ENCODE results near the gene JPT2.

The JPT2 gene

GRCh38 chr16:1653023-1653422, 25.1 kb upstream of the JPT2 start:
- DNase-seq: no peak

- DNase-seq: no peak
Measured at GRCh38 chr16:1654505-1655268, 23.4 kb upstream of the JPT2 start.

DNA sequence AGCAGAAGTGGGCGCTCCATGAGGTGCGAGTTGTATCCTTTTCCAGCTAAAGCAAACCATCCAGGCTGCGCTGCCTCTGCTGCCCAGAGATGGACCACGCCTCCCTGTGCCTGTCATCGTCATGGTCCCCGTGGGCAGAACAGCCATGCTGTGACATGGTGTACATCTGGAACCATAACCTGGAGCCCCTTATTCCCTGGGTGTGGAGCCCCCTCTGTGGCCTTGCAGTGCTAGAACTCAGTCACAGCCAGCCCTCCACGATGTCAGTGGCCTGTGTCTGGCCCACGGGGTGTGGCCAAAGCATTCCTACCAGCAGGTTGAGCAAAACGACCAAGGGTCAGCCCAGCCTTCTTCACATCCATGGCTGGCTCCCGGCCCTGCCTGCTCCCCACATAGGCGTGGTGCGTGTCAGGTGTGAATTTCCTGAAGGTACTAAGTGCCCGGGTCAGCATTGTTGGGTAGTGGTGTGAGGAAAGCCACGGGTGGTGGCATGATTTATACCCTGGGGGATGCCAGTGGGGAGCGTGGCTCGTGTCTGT, 22.7 kb upstream of the JPT2 start:
- no peak for DNase-seq

DNA sequence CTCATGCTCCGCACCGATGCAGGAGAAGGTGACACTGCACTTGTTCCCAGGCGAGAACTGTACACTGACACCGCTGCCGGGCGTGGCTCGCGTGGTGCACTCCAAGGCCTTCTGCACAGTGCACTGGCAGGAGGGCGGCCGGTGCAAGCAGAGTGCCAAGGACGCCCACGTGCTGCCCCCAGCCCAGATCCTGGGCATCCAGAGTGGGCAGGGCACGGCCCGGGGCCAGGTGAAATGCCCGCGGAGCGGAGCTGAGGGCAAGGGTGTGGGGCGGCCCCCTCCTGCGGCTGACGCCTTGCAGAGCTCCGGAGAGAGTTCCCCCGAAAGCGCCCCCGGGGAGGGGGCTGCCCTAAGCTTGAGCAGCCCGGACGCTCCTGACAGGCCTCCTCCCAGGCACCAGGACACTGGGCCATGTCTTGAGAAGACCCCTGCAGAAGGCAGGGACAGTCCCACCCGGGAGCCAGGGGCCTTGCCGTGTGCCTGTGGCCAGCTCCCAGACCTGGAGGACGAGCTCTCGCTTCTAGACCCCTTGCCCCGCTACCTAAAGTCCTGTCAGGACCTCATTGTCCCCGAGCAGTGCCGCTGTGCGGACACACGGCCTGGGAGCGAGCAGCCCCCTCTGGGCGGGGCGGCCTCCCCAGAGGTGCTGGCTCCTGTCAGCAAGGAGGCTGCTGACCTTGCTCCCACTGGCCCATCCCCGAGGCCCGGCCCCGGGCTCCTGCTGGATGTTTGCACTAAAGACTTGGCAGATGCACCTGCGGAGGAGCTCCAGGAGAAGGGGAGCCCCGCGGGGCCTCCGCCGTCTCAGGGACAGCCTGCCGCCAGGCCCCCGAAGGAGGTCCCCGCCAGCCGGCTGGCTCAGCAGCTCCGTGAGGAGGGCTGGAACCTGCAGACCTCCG, 21.9 kb upstream of the JPT2 start:
- DNase-seq: no peak

GRCh38 chr16:1656808-1657617, 21.1 kb upstream of the JPT2 start:
- DNase-seq: no peak

GRCh38 chr16:1657841-1658240, 20.2 kb upstream of the JPT2 start:
- DNase-seq: no peak

DNA sequence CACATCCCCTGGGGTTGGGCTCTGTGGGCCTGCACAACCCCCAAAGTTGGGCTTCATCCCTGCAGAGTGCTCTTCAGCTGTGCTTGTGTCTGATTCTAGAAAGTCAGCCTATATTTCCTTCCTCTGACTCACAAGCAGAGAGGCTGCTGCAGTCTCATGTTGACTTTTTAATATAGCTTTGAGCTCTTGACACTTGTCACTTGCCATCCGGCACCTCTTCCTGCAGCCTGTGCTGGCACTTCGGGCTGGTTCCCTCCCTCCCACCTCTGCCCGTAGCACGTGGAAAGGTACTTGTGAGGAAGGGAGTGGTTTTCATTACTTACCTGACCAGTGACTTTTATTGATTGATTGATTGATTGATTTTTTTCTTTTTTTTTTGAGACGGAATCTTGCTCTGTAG, 19.0 kb upstream of the JPT2 start:
- DNase-seq: no peak

DNA sequence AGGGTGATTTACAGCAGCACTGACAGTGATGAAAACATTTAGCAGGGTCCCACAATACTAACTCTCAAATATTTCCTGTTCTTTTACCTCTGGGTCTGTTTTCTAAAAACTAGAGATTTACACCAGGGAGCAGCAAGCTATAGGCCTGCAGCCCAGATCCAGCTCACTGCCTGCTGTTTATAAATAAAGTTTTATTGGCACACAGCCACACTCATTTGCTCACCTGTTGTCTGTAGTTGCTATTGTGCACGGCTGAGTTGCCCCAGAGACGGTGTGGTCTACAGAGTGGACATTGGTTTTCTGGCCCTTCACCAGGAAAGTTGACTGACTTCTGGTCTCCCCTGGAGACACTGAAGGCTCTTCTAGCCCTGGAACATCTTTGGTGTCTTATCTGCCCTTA, 16.3 kb upstream of the JPT2 start:
- no peak for DNase-seq

DNA sequence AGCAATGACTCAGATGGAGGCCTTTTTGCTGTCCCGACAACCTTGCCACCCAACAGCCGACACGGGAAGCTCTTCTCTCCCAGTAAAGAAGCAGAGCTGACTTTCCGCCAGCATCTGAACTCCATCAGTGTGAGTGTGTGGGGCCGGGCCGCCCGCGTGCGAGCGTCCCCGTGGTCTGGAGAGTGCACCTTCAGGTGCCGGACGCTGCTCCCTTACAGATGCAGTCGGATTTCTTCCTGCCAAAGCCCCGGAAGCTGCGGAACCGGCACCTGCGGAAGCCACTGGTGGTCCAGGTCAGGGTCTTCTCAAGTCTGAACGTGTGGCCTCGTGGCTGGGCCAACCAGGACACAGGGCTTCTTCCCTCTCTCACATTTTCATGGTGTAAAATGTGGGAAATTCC, 15.5 kb upstream of the JPT2 start:
- no peak for DNase-seq

DNA sequence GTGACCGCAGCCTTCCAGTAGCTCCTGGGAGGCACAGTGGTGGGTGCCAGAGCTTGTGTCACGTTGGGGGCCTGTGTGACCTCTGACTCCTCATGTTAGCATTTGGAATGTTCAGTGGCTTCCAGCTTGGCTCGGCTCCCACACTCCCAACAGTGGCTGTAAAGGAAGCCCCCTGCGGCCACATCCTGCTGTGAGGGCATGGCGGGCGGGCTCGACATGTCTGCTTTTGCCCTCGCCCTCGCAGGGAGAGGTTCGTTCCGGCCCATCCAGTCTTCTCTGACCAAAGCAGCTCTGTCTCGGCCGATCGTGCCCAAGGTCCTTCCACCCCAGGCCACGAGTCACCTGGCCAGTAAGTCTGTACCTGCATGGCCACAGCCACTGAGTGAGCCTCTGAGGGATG, 12.2 kb upstream of the JPT2 start:
- no peak for DNase-seq

DNA sequence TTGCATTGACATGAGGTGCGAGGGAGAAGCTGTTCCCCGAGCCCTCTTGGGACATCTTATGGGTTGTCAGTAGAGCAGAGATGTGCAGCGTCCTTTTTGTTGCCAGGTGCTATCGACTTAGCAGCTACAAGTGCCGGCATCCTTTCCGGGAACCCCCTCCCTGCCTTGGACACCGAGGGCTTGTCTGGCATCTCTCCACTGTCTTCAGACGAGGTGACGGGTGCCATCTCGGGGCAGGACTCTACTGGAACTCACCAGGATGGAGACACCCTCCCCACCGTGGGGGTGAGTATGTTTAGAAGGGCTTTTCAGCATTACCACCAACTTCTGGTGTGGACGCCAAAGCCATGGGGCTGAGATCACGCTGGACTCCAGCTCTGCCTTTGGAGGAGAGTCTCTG, 11.8 kb upstream of the JPT2 start:
- DNase-seq: no peak

- DNase-seq: peak; percentile 7
Measured at GRCh38 chr16:1667271-1667670, 10.8 kb upstream of the JPT2 start.

DNA sequence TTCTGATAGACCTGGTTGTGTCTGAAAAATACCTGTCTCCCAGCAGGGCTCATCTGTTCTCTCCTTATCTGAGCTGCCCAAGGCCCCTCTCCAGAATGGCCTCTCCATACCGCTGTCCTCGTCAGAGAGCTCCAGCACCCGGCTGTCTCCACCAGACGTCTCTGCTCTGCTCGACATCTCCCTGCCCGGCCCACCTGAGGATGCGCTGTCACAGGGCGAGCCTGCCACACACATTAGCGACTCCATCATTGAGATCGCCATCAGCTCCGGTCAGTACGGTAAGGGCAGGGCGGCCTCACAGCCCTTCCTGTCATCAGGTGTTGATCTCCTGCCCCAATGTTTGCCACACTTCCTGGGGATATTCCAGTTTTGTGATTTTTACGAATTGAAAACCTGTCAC, 10.2 kb upstream of the JPT2 start:
- no peak for DNase-seq

DNA sequence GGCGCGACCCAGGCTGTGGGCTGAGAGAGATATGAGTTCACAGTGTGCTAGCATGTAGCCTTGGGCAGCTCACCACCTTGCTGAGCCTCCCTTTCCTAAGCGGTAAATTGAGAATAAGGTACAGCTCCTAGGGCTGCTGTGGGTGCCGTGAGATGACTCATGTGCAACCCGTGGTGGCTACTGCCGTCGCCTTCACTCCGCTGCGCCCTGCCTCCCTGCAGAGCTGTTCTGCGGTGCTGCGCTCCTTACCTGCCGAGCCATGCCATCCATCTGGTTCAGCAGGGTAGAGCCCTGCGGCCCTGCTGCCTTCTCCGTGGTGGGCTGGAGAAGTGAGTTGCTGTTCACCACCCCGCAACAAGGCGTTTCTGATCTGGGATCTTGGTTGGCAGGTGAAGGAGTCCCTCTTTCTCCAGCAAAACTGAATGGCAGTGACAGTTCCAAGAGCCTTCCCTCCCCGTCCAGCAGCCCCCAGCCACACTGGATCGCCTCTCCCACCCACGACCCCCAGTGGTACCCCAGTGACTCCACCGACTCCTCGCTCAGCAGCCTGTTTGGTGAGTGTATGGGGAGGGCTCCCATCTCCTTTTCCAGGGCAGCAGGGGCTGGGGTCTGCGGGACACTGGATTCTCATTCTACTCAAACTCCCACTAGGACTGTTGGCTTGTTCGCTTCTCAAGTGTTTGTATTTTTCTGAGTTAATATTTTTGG, 9.3 kb upstream of the JPT2 start:
- DNase-seq: no peak

- no peak for DNase-seq
Measured at GRCh38 chr16:1669698-1670097, 8.4 kb upstream of the JPT2 start.

GRCh38 chr16:1670371-1670770, 7.7 kb upstream of the JPT2 start:
- no peak for DNase-seq

GRCh38 chr16:1670866-1671265, 7.2 kb upstream of the JPT2 start:
- DNase-seq: no peak

- DNase-seq: no peak
Measured at GRCh38 chr16:1673424-1674151, 4.5 kb upstream of the JPT2 start.

GRCh38 chr16:1674306-1674705, 3.8 kb upstream of the JPT2 start:
- DNase-seq: no peak

DNA sequence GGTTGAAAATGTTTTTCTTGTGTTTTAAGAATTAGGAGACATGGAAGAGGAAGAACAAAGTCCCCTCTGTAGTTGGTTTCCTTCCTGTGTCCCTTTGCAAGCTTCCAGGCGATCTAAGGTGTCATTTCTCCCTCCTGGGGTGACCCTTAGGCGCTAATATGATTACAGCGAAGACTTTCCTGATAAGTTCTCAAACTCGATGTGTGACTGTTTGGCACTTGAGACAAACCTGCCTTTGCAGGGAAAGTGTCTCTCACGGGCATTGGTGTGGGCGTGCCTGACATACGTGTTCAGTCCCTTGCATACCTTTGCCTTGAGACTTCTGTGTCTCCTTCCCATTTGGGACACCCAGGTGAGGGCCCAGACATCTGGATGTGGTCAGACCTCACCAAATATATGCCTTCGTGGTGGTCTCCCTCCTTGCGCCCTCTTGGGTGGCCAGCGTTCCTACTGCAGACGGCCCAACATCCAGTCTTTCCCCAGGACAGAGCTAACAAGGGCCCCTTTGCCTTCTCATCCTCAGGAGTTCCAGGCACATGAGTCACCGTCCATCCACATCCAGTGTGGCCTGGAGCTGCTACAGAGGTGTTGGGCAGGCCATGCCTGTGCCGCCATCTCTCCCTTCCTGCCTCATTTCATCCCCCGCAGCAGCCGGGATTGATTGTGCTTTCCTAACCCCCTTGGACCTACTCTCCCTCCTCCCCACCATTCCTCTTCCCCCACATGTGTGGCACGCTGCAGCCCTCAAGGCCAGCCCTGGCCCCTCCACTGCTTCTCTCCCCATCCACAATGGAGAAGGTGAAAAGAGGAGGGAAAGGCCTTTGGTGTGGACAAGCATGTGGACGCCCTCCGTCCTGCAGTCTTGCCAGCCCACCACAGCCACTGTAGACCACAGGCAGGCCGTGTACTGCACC, 3.1 kb upstream of the JPT2 start:
- DNase-seq: no peak

DNA sequence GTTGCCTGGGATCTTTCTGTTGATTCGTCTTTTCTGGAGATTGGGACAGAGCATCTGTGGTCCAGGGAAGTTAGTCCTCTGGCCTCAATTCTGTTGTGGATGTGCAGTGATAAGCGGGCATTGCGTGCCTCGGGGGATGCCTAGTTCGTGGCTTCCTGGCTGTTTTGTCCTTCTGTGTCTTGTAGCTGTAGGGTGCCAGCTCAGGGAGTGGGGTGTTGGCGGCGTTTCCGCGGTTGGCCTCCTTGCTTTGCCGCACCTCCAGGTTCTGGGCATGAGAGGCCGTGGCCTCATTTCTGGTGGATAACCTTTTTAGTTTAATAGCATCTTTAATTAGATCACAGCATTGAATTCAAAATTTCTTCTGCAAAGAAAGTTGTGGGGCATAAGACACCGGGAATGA, 1.4 kb upstream of the JPT2 start:
- no peak for DNase-seq

Measured in NCI-H2227 treated with DMSO at 0.1 percent for 48 hours (cell line).